GM12873 (cell line): ENCODE measurements around the gene MYOM3.

Source experiments
- TF ChIP-seq, protein P1 (sequence below): IDR thresholded peaks from 2 replicates; pipeline ENCODE4 v1.5.1; 2012; ENCODE audit warnings: low read depth, mild to moderate bottlenecking, moderate library complexity, low read length, control low read depth; ENCODE audit not compliant: insufficient read depth; ENCODE audit errors: missing control alignments

Gene MYOM3

DNA sequence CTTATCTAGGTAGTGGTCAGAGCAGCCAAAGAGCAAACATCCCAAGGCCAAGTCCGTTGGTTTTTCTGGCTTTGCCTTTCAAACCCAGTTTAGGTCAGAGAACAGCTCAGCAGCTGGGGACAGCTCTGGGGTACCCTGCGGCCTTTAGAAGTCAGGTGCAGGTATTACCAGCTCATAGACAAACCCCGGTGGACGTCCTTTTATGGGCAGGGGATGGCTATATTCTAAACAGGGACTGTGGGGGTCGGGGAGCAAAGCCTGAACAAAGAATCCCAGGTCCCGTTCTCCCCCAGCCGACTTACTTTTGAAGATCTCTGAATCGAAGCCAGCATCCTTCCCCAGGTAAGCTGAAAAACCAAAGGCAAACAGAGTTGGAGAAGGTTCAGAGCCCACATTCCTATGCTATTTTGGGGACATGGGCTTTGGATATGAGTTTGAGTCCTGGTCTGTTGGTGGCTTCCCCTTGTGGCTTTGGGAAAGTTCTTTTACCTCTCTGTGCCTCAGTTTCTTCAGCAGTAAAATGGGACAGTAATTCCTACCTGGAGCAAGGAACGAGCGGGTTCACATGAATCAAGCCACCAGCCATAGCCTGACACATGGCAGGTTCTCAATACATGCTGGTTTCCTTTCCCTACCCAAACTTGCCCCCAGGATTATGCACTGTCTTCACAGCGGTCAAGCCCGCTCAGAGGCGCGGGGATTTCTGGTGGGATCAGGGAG is 16.6 kb downstream of the MYOM3 start:
- TF ChIP-seq, protein P1, sequence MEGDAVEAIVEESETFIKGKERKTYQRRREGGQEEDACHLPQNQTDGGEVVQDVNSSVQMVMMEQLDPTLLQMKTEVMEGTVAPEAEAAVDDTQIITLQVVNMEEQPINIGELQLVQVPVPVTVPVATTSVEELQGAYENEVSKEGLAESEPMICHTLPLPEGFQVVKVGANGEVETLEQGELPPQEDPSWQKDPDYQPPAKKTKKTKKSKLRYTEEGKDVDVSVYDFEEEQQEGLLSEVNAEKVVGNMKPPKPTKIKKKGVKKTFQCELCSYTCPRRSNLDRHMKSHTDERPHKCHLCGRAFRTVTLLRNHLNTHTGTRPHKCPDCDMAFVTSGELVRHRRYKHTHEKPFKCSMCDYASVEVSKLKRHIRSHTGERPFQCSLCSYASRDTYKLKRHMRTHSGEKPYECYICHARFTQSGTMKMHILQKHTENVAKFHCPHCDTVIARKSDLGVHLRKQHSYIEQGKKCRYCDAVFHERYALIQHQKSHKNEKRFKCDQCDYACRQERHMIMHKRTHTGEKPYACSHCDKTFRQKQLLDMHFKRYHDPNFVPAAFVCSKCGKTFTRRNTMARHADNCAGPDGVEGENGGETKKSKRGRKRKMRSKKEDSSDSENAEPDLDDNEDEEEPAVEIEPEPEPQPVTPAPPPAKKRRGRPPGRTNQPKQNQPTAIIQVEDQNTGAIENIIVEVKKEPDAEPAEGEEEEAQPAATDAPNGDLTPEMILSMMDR = no peak

DNA sequence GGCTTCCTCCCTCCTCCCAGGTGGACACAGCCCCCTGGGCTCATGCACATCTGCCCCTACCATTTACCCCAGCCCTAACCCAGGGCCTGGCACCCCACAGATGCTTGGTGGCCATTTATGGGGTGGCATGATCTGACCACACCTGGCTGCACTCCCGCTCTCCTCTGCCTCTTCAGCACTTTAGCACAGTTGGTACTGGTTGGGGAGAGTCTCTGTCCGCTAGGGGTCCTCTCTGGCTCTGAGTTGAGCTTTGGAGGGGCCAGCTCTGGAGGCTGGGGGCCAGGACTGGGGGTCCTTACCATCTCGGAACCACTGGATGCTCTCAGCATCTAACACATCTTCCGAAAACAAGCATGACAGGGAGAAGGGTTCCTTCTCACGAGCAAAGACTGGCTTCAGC is 17.4 kb downstream of the MYOM3 start:
- TF ChIP-seq, protein P1 = peak; percentile 27

DNA sequence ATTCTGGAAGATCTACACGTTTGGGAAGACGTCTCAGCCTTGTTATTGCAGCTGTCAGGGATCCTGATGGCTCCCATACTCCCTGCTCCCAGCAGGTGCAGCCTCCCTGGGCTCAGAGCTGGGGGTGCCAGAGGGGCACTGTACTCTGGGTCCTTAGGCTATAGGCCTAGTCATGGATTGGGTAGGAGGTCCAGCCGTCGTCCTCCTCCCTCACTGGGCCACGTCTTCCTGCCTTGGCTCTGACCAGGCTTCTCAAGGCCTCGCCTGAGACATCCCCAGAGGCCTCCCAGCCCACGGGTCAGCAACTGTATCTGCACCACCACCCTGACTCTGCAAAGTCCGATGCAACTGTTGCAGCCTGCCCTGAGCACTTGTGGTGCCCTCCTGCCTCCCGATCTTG is 18.2 kb downstream of the MYOM3 start:
- TF ChIP-seq, protein P1 = no peak

DNA sequence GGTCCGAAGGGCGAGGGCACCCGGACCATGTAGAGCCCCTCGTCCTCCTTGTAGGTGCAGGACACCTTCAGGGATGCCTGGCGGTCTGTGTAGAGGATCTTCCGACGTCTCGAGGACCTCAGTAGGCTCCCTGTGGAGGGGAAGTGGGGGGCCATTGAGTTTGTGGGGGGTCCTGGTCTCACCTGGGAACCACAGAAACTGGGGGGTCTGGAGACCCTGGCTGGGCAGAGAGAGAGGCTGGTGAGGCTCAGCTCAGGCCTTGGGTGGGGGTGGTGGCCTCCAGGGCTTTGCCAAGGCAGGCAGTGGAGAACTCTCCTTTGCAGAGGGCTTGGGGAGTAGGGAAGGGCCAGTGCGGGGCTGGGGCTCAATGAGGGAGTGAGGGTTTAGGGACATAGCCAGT is 19.0 kb downstream of the MYOM3 start:
- TF ChIP-seq, protein P1 = no peak

DNA sequence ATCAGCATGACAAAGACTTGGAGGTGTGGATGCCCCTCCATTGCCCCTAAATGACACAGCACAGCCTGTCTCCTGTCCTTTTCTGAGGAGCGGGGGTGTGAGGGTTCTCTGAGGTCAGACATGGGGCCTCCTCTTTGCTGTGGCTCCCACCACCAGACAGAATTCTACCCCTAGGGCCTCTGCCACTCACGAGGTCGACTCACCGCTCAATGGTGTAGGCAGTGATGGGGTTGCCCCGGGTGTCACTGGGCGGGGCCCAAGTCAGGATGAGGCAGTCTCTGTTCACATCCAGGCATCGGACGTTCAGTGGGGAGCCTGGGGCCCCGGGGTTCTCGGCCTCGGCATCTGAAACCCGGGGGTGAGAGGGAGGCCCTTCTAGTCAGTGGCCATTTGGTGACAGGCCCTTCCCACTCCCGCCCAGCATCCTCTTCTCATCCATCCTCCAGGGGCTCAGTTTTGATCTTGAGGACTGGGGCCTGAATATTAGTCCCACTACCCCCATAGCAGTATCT is 19.9 kb downstream of the MYOM3 start:
- TF ChIP-seq, protein P1 = no peak

DNA sequence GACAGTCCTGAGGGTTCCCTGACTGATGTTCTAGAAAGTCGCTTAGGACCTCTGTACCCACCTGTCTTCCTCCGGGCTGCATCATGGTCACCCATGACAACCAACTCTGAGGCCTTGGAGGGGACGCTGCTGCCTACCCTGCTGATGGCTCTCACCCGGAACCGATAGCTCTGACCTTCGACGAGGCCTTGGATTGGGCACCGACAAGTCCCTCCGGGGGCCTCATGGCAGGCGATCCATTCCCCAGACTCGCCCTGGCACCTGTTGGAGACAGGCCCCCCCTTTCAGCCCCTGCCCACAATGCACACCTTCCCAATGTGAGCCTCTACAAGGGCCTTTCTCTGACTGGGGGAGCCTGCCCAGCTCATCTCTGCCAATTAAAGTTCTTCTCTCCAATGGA is 21.2 kb downstream of the MYOM3 start:
- TF ChIP-seq, protein P1 = no peak

DNA sequence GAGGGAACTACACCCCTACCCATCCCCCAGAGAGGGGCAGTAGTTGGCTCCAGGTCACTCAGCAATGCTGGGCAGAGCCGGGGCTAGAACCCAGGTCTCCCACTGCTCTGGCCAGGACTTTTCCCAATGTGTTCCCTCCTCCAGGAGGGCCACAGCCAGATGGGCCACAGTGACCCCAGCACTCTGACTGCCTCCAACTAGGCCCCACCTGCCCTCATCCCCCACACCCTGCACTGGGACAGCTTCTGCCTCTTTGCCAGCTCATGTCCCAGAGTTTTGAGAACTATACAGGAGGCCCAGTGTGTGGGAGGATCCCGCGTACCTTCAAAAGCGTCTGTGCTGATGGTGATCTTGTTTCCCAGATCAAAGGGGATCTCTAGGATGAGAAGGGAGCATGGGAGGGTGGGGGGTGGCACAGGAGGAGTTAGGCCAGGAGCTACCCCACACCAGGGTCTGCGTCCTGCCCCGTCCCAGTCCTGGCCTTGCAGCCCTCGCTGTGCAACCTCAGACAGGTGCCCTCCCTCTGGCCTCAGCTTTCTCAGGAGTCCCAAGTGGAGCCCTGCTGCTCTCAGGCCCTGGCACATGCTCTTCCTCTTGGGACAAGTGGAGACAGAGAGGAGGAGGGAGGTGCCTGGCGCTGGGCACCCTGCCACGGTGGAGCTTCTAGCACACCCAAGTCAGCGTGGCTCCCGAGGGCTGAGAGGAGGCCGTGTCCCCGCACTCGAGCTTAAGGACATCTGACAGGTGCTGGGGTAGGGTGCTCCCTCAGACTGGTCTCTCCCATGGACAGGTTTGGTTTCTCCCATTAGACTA is 22.0 kb downstream of the MYOM3 start:
- TF ChIP-seq, protein P1 = no peak
